Measurements from ENCODE around the gene LRP10. TPM values are rescaled to one million over a fixed set of nuclear protein-coding genes. Genes with fewer than 3 reads are reported as not detected.
"Not testable (repeated sequence)": the region's sequence is repeated elsewhere in the genome, so short reads cannot be mapped to it uniquely, and the experiment has no call there.

The LRP10 gene
- polyA plus RNA-seq, 4 donors: 69.4 to 93.8 (median 78.1) TPM

- DNase-seq (ENCODE audit: low read depth in 4 of 4, low spot score in 3 of 4): no peak
These were observed 28.2 kb upstream of the LRP10 start for GRCh38 chr14:22843123-22843925.

GRCh38 chr14:22844221-22845102 lies 27.1 kb upstream of the LRP10 start:
- DNase-seq (ENCODE audit: low read depth in 4 of 4, low spot score in 3 of 4): no peak

- DNase-seq (ENCODE audit: low read depth in 4 of 4, low spot score in 3 of 4): no peak
These were observed 26.5 kb upstream of the LRP10 start for GRCh38 chr14:22845103-22845394.

GRCh38 chr14:22845821-22846625 lies 25.5 kb upstream of the LRP10 start:
- DNase-seq (ENCODE audit: low read depth in 4 of 4, low spot score in 3 of 4): no peak

- DNase-seq (ENCODE audit: low read depth in 4 of 4, low spot score in 3 of 4): no peak
These were observed 24.7 kb upstream of the LRP10 start for GRCh38 chr14:22846811-22847307.

- no peak for DNase-seq (ENCODE audit: low read depth in 4 of 4, low spot score in 3 of 4)
These were observed 23.7 kb upstream of the LRP10 start for GRCh38 chr14:22847661-22848341.

GRCh38 chr14:22848351-22849164 lies 23.0 kb upstream of the LRP10 start:
- peak in 2 of 4 donors; percentile 52 to 68 for DNase-seq (ENCODE audit: low read depth in 4 of 4, low spot score in 3 of 4)

- no peak for DNase-seq (ENCODE audit: low read depth in 4 of 4, low spot score in 3 of 4)
These were observed 22.2 kb upstream of the LRP10 start for GRCh38 chr14:22849212-22849819.

- DNase-seq (ENCODE audit: low read depth in 4 of 4, low spot score in 3 of 4): no peak
These were observed 20.4 kb upstream of the LRP10 start for GRCh38 chr14:22850944-22851764.

GRCh38 chr14:22852178-22852577 lies 19.4 kb upstream of the LRP10 start:
- not testable (repeated sequence) for DNase-seq (ENCODE audit: low read depth in 4 of 4, low spot score in 3 of 4)

GRCh38 chr14:22852599-22852939 lies 19.0 kb upstream of the LRP10 start:
- DNase-seq (ENCODE audit: low read depth in 4 of 4, low spot score in 3 of 4): no peak

GRCh38 chr14:22852940-22853767 lies 18.4 kb upstream of the LRP10 start:
- peak in 2 of 4 donors; percentile 72 to 75 for DNase-seq (ENCODE audit: low read depth in 4 of 4, low spot score in 3 of 4)

GRCh38 chr14:22854296-22854695 lies 17.2 kb upstream of the LRP10 start:
- not testable (repeated sequence) for DNase-seq (ENCODE audit: low read depth in 4 of 4, low spot score in 3 of 4)

- no peak for DNase-seq (ENCODE audit: low read depth in 4 of 4, low spot score in 3 of 4)
These were observed 16.4 kb upstream of the LRP10 start for GRCh38 chr14:22854963-22855724.

GRCh38 chr14:22856428-22856827 lies 15.1 kb upstream of the LRP10 start:
- DNase-seq (ENCODE audit: low read depth in 4 of 4, low spot score in 3 of 4): no peak

- DNase-seq (ENCODE audit: low read depth in 4 of 4, low spot score in 3 of 4): not testable (repeated sequence)
These were observed 11.2 kb upstream of the LRP10 start for GRCh38 chr14:22860377-22860776.

- no peak for DNase-seq (ENCODE audit: low read depth in 4 of 4, low spot score in 3 of 4)
These were observed 9.9 kb upstream of the LRP10 start for GRCh38 chr14:22861651-22862050.

Measured in left renal pelvis (tissue), 4 donors.